Adrenal gland (tissue), 12 donors: ENCODE data around the gene EBF3. TPM values are rescaled to one million over a fixed set of nuclear protein-coding genes. Genes with fewer than 3 reads are reported as not detected.
A peak's percentile ranks its signal among the peaks of the same experiment; 100 is the strongest.

Experiments used
- DNase-seq, 7 donors: peaks; one replicate each; pipeline ENCODE4 v3.0.0-alpha.2; 2019 to 2020
- H3K27ac ChIP-seq, 5 donors: fragments of 200-600 bp; sonication (generic) in 4 of 5; 1 replicate in 3 of 5; 2 replicates in 2 of 5; pipeline versions ENCODE4 v1.5.1 to v1.8.0; 2016 to 2020; ENCODE audit warnings: mild to moderate bottlenecking in 1 of 5
- H3K27me3 ChIP-seq: fragments of 200-600 bp; 2 replicates; pipeline ENCODE4 v1.8.0; 2021
- H3K36me3 ChIP-seq, 2 donors: fragments of 200-600 bp; replicated peaks in 1 of 2; 1 replicate in 1 of 2; 2 replicates in 1 of 2; pipeline versions ENCODE4 v1.5.1 to v1.8.0; 2018 to 2022
- H3K4me1 ChIP-seq, 2 donors: fragments of 200-600 bp; replicated peaks in 1 of 2; 1 replicate in 1 of 2; 2 replicates in 1 of 2; pipeline versions ENCODE4 v1.5.1 to v1.8.0; 2018 to 2021
- H3K4me3 ChIP-seq, 4 donors: fragments of 200-600 bp; sonication (generic) in 3 of 4; one replicate each; pipeline ENCODE4 v1.5.1; 2016 to 2018
- H3K9me3 ChIP-seq, 3 donors: fragments of 200-600 bp; sonication (generic) in 1 of 3; replicated peaks in 1 of 3; 1 replicate in 2 of 3; 2 replicates in 1 of 3; pipeline versions ENCODE4 v1.5.1 to v1.8.0; 2016 to 2021
- POLR2A ChIP-seq, 2 donors: fragments of 450-650 bp; IDR thresholded peaks; one replicate each; pipeline ENCODE4 v1.6.1; 2017; ENCODE audit warnings: antibody characterized with exemption in 2 of 2, mild to moderate bottlenecking in 2 of 2, moderate library complexity in 1 of 2
- WGBS, 4 donors: extraction: QIAGEN DNeasy Blood & Tissue Kit in 2 of 4; methylation state at CpG; one replicate each; pipeline versions ENCODE4 v1.1.5 to v1.1.7; 2013 to 2017; 5-methylcytosine and 5-hydroxymethylcytosine counted together
- intact Hi-C, 2 donors: fragments of 100-400 bp; cut with DNase I; formaldehyde crosslinking; loops; one replicate each; pipeline versions ENCODE4 v1.14.1 to v1.15.0; 2022 to 2023
- polyA plus RNA-seq, 3 donors: library from polyadenylated mRNA; stranded (reverse); fragments of 200-250 nt in 2 of 3; fragments of 350-450 nt in 1 of 3; fragmentation: Illumina TruSeq in 1 of 3; extraction: RNeasy Lipid Tissue Mini Kit (QIAGEN cat#74804) in 1 of 3; gene quantifications; one replicate each; pipeline ENCODE4 v1.2.3, GENCODE V29; 2013 to 2014
- total RNA-seq, 9 donors: library from RNA; depleted of rRNA in 4 of 9; stranded (reverse); fragments of >200 nt in 4 of 9; fragments of 120-200 nt in 1 of 9; fragmentation: NEBNext Ultra II Directional in 1 of 9; extraction: Animal tissue kit (Norgen Biotek cat#: 25700) in 1 of 9; gene quantifications; one replicate each; pipeline versions ENCODE4 v1.1.0 to v1.2.4, GENCODE V29; 2013 to 2023
- TF ChIP-seq, protein P1 (sequence below), 6 experiments: fragments of 450-650 bp in 4 of 6; fragments of 200-600 bp in 2 of 6; sonication (generic) in 1 of 6; IDR thresholded peaks; 1 replicate in 5 of 6; 2 replicates in 1 of 6; pipeline versions ENCODE4 v1.5.1 to v1.8.0; 2016 to 2021; ENCODE audit warnings: antibody characterized with exemption in 6 of 6, mild to moderate bottlenecking in 2 of 6, moderate library complexity in 1 of 6
- donor health status: healthy with polysubstance abuse.
- donor health status: Bipolar disorder and iron deficiency.
- donor health status: DM: yes; HTN: yes; CAD: no.
- donor health status: DM: no; HTN: no; CAD: no.
- donor health status: DM: no; HTN: no; CAD: no.
- donor health status: DM: yes; HTN: yes; CAD: no.

Gene EBF3
- total and polyA plus RNA-seq, 12 donors = 0.12 to 2.2 (median 0.53) TPM; not detected in 1

DNA sequence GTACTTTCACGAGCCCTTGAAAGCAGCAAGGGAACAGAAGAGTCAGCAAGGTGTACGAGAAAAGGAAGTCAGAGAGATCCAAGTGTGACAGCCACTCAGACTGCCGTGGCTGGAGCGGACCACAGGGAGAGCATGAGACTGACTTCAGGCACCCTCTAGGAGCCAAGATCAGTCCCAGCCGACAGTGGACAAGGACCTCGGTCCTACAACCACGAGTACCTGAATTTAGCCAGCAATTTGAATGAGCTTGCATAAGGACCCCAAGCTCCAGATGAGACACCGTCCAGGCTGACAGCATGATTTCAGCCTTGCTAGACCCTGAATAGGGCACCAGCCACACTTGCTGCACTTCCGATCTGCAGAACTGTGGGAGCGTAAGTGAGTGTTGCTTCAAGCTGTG is 13.7 kb upstream of the EBF3 start:
- Histone ChIP-seq H3K4me1 (no peaks in the 10 kb centered on the region), H3K9me3 (no peaks in the 10 kb centered on the region), H3K27ac (no peak overlapping the region), H3K4me3 (no peak overlapping the region), H3K27me3 (peaks cover 19% of the 10 kb centered on the region), H3K36me3 (no peaks in the 10 kb centered on the region)
- 73 to 85% (median 80%) methylated on average over 7 to 10 of the region's 10 CpGs for WGBS, 4 donors
- no peak for DNase-seq
- intact Hi-C loops = loop anchor here in 1 of 2 donors (10.0 kb wide), 2 partner anchors 147 to 1703 kb away; no protein-coding TSS in a partner anchor
- TF ChIP-seq, protein P1, sequence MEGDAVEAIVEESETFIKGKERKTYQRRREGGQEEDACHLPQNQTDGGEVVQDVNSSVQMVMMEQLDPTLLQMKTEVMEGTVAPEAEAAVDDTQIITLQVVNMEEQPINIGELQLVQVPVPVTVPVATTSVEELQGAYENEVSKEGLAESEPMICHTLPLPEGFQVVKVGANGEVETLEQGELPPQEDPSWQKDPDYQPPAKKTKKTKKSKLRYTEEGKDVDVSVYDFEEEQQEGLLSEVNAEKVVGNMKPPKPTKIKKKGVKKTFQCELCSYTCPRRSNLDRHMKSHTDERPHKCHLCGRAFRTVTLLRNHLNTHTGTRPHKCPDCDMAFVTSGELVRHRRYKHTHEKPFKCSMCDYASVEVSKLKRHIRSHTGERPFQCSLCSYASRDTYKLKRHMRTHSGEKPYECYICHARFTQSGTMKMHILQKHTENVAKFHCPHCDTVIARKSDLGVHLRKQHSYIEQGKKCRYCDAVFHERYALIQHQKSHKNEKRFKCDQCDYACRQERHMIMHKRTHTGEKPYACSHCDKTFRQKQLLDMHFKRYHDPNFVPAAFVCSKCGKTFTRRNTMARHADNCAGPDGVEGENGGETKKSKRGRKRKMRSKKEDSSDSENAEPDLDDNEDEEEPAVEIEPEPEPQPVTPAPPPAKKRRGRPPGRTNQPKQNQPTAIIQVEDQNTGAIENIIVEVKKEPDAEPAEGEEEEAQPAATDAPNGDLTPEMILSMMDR (IDR thresholded peaks at IDR 0.05) = no peak
- TF ChIP-seq POLR2A (IDR thresholded peaks at IDR 0.05) = no peak

DNA sequence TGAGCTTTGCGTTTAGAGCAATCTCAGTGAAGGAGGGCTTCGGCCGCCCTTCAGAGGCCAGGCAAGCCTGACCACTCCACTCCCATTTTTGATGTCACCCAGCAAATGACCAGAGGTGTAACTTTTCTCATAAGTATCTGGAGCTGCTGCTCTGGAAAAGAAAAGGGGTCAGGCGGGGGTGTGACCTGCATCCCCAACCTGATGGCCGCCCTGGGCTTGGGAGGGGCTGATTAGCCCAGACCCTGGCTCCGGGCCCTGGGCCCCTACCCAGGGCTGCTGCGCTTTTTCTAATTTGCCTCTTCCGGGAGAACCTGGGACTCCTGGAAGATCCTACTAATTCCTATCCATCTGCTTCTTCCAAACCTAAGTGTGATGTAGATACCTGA is 9.6 kb upstream of the EBF3 start:
- 68 to 77% (median 71%) methylated on average over 8 of the region's 8 CpGs for WGBS, 4 donors
- intact Hi-C loops = loop anchor here in 1 of 2 donors (5.0 to 10.0 kb wide), 3 partner anchors 151 to 1699 kb away; no protein-coding TSS in a partner anchor
- H3K27me3 ChIP-seq = peaks cover 60% of the 10 kb centered on the region

DNA sequence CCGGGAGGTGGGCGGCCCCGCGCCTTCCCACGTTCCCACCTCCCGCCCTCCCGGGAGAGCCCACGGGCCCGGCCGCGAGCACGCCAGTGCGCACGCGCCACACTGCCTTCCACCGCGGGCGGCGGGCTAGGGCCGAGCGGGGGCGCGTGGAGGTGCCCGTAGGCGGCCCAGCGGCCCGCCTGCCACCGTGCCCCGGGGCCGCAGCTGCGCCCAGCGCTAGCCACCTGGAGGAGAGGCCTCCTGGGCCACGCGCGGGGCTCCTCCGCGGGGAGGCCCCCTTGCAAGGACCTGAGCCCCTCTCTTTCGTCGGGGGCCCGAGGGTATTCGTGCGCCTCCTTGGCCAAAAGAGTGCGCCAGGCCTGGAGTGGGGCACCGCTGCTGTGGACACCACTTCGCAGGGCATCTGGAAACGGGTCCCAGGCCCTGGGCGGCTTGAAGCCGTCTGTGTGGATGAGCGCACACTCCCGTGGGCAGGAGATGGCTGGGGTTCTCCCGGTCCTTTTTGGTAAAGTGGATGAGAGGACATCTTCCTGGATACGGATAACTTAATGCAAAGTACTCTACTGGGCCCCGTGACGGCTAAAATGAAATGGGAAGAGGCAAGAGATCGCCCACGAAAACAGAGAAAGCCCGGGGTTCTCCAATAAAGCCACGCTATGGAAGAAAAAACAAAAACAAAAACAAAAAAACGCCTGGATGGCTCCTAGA is 9.0 kb upstream of the EBF3 start:
- no peak for TF ChIP-seq POLR2A (IDR thresholded peaks at IDR 0.05)
- TF ChIP-seq, protein P1 (IDR thresholded peaks at IDR 0.05) = no peak
- Histone ChIP-seq H3K27me3 (peaks cover 65% of the 10 kb centered on the region), H3K4me1 (peaks cover 0 to 9% of the 10 kb centered on the region in 2 donors), H3K4me3 (no peak overlapping the region), H3K36me3 (no peaks in the 10 kb centered on the region), H3K9me3 (no peaks in the 10 kb centered on the region), H3K27ac (no peak overlapping the region)
- no peak for DNase-seq
- intact Hi-C loops = loop anchor here in 1 of 2 donors (5.0 to 10.0 kb wide), 3 partner anchors 152 to 1698 kb away; no protein-coding TSS in a partner anchor
- 18 to 42% (median 24%) methylated on average over 17 to 59 of the region's 59 CpGs for WGBS, 4 donors

More for the DNA sequence above, 9.6 kb upstream of the EBF3 start:
- no peaks in the 10 kb centered on the region for H3K36me3 ChIP-seq
- H3K4me3 ChIP-seq = no peak overlapping the region
- no peak for DNase-seq
- no peaks in the 10 kb centered on the region for H3K9me3 ChIP-seq
- no peak for TF ChIP-seq POLR2A (IDR thresholded peaks at IDR 0.05)
- TF ChIP-seq, protein P1 (IDR thresholded peaks at IDR 0.05) = no peak
- peaks cover 0 to 9% of the 10 kb centered on the region in 2 donors for H3K4me1 ChIP-seq
- H3K27ac ChIP-seq = no peak overlapping the region

DNA sequence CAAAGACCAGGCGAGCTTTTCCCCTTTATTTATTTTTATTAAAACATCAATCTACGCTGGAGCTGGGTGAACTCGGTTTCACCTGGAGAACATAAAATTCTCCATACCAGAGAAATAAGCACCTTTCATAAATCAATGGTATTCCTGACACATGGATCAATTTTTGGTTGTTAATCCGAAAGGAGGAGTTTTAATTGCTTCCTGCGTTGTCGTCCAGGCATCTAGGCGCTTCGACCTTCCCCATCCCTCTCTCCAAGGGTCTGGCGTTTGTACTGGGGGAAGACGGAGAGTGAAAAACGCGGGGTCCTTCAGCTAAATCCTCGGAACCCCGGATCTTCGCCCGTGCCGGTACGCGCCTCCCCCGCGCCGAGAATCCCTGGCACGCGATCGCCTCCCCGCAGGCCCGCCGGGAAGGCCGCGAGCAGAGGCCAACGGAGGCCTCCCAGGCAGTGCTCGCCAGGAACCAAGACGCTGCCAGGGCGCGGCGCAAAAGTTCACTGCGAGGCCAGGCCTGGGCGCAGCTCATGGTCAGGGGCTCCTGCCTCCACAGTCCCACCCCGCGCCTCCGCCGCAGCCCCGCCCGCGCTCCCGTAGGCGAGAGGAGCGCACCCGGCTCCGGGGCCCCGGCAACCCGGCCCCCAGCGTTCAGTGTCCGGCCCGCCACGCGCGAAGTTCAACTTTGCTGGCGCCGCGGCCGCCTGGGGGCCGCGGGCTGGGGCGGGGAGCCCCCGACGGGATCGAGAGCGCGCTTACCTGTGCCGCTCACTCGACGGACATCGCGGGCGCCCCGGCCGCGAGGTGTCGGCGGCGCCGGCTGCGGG is 8.3 kb upstream of the EBF3 start:
- DNase-seq = no peak
- intact Hi-C loops = loop anchor here in 1 of 2 donors (5.0 to 10.0 kb wide), 3 partner anchors 152 to 1698 kb away; no protein-coding TSS in a partner anchor
- Histone ChIP-seq H3K27ac (no peak overlapping the region), H3K9me3 (no peaks in the 10 kb centered on the region), H3K4me3 (peak overlapping the region in 1 of 4 donors; percentile 41), H3K27me3 (peaks cover 73% of the 10 kb centered on the region), H3K36me3 (no peaks in the 10 kb centered on the region), H3K4me1 (peaks cover 0 to 9% of the 10 kb centered on the region in 2 donors)
- TF ChIP-seq, protein P1 (IDR thresholded peaks at IDR 0.05) = no peak
- TF ChIP-seq POLR2A (IDR thresholded peaks at IDR 0.05) = no peak
- WGBS, 4 donors = 3 to 7% (median 4%) methylated on average over 11 to 84 of the region's 84 CpGs
